Neural cell (in vitro differentiated cells): ENCODE data around the gene KRT35.

Experiments
- CTCF ChIP-seq: fragments of 450-650 bp; IDR thresholded peaks from 2 replicates; pipeline ENCODE4 v1.5.1; 2014; ENCODE audit warnings: antibody characterized with exemption, mild to moderate bottlenecking, moderate library complexity; ENCODE audit not compliant: poor library complexity, severe bottlenecking
- EP300 ChIP-seq: fragments of 450-650 bp; conservative IDR thresholded peaks from 2 replicates; pipeline ENCODE4 v1.6.1; 2014; ENCODE audit warnings: antibody characterized with exemption, mild to moderate bottlenecking, moderate library complexity; ENCODE audit not compliant: poor library complexity, severe bottlenecking
- EZH2 ChIP-seq: fragments of 200-600, 300-800 bp; shearing (Covaris generic), sonication (generic); IDR thresholded peaks from 2 replicates; pipeline ENCODE4 v1.6.1; 2014; ENCODE audit warnings: antibody characterized with exemption, low read length, borderline replicate concordance, mild to moderate bottlenecking; ENCODE audit not compliant: insufficient read depth, poor library complexity, severe bottlenecking
- REST ChIP-seq: IDR thresholded peaks from 2 replicates; pipeline ENCODE4 v1.6.1; 2012; ENCODE audit warnings: borderline replicate concordance
- TAF1 ChIP-seq: IDR thresholded peaks from 2 replicates; pipeline ENCODE4 v1.6.1; 2012; ENCODE audit warnings: low read depth

GRCh38 chr17:41440531-41441033 lies 40.4 kb downstream of the KRT35 start, which contains the start of gene KRT38:
- TF ChIP-seq REST (no peak), EZH2 (no peak), CTCF (no peak), TAF1 (no peak), EP300 (no peak)
